Activated CD8-positive, alpha-beta T cell treated with anti-CD3 and anti-CD28 coated beads for 36 hours (primary cell): ENCODE results near the gene GSG1. TPM values are rescaled to one million over a fixed set of nuclear protein-coding genes. Genes with fewer than 3 reads are reported as not detected.

Experiments
- ATAC-seq: fragments of 200-7000 bp; cut with Tn5 transposase; one replicate; pipeline ENCODE4 v1.10.0; 2021; ENCODE audit warnings: mild to moderate bottlenecking, moderate library complexity
- CTCF ChIA-PET: fragments of 350-600 bp; sonication (Branson Sonifier 250); formaldehyde crosslinking; loops from one replicate; lab custom pipeline; 2021; ENCODE audit warnings: antibody characterized with exemption; lab: Charles Lee
- POLR2A ChIA-PET: fragments of 350-600 bp; sonication (Branson Sonifier 250); formaldehyde crosslinking; loops from one replicate; lab custom pipeline; 2021; ENCODE audit warnings: antibody characterized with exemption; lab: Charles Lee
- DNase-seq: peaks from one replicate; pipeline ENCODE4 v3.0.0-alpha.2; 2020
- H3K27ac Mint-ChIP-seq: one replicate; pipeline ENCODE4 v1.8.0; 2021; ENCODE audit warnings: mild to moderate bottlenecking, mixed read lengths
- H3K27me3 Mint-ChIP-seq: one replicate; pipeline ENCODE4 v1.8.0; 2021; ENCODE audit warnings: mixed read lengths
- H3K36me3 Mint-ChIP-seq: one replicate; pipeline ENCODE4 v1.8.0; 2021; ENCODE audit warnings: low read depth, mixed read lengths
- H3K4me1 Mint-ChIP-seq: one replicate; pipeline ENCODE4 v1.8.0; 2021; ENCODE audit warnings: low read depth, mixed read lengths
- H3K4me3 Mint-ChIP-seq: one replicate; pipeline ENCODE4 v1.8.0; 2021; ENCODE audit warnings: mild to moderate bottlenecking, moderate library complexity, mixed read lengths
- H3K9me3 Mint-ChIP-seq: one replicate; pipeline ENCODE4 v1.8.0; 2021; ENCODE audit warnings: mixed read lengths
- intact Hi-C: fragments of 100-400 bp; cut with micrococcal nuclease; formaldehyde crosslinking; loops from one replicate; pipeline ENCODE4 v1.10.0; 2022
- total RNA-seq, 2 experiments: library from RNA; stranded (reverse); gene quantifications; one replicate each; pipeline ENCODE4 v1.2.3, GENCODE V29; 2021
- TF ChIP-seq, protein P1 (sequence below): fragments of 200-600 bp; IDR thresholded peaks from one replicate; pipeline ENCODE4 v1.8.0; 2022; ENCODE audit warnings: antibody characterized with exemption, mild to moderate bottlenecking

The GSG1 gene
- total RNA-seq, 2 experiments from 2014 or later, result not detected

DNA sequence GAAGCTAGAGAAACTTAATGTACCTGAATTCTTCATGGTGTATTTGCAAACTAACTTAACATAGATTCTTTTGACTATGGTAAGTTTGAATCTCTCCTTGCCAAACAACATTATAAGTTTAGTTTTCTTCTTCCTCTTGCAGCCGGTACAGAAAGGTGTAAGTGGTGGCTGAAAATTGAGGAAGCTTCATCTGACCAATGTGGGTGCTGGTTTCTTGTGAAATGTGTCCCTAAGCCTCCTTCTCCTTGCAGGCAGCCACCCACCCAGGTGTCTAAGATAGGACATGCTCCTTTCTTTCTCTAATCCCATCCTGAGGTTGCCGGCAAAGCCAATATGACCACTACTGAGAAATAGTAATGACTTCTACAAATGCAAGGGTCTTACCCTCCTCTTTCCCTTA is 20.6 kb downstream of the GSG1 start:
- Mint-ChIP-seq H3K36me3 (peaks cover 18% of the 10 kb centered on the region), H3K4me1 (peaks cover 8% of the 10 kb centered on the region), H3K27me3 (no peaks in the 10 kb centered on the region), H3K27ac (no peak overlapping the region), H3K4me3 (no peak overlapping the region), H3K9me3 (no peaks in the 10 kb centered on the region)
- TF ChIP-seq, protein P1, sequence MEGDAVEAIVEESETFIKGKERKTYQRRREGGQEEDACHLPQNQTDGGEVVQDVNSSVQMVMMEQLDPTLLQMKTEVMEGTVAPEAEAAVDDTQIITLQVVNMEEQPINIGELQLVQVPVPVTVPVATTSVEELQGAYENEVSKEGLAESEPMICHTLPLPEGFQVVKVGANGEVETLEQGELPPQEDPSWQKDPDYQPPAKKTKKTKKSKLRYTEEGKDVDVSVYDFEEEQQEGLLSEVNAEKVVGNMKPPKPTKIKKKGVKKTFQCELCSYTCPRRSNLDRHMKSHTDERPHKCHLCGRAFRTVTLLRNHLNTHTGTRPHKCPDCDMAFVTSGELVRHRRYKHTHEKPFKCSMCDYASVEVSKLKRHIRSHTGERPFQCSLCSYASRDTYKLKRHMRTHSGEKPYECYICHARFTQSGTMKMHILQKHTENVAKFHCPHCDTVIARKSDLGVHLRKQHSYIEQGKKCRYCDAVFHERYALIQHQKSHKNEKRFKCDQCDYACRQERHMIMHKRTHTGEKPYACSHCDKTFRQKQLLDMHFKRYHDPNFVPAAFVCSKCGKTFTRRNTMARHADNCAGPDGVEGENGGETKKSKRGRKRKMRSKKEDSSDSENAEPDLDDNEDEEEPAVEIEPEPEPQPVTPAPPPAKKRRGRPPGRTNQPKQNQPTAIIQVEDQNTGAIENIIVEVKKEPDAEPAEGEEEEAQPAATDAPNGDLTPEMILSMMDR, result no peak
- intact Hi-C loops, result no loop called here
- CTCF ChIA-PET, result no interaction called here
- ATAC-seq (no peak), DNase-seq (no peak)
- POLR2A ChIA-PET, result no interaction called here

DNA sequence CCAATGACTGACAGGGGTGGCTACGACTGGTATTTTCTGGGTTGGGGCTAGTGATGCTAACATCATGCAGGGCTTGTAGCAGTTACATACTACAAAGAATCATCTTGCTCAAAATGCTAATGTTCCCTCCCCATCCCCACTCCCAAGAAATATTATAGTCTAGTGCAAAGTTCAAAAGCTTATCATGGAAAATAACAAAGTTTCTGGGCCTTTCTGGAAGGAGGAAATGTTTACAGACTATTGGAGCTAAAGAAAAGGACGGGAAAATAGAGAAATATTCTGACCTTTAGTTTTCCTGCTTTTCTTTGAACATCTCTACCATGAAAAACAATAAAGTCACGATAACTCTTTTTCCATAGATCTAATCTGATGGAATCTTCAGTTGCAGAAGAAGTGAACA is 23.2 kb downstream of the GSG1 start:
- intact Hi-C loops, result no loop called here
- ATAC-seq (no peak), DNase-seq (no peak)
- H3K27ac Mint-ChIP-seq, result no peak overlapping the region
- TF ChIP-seq, protein P1, result no peak
- H3K4me1 Mint-ChIP-seq, result peaks cover 3% of the 10 kb centered on the region
- no peaks in the 10 kb centered on the region for H3K9me3 Mint-ChIP-seq
- no peaks in the 10 kb centered on the region for H3K27me3 Mint-ChIP-seq
- H3K36me3 Mint-ChIP-seq, result peaks cover 24% of the 10 kb centered on the region
- CTCF ChIA-PET, result no interaction called here
- POLR2A ChIA-PET, result interaction anchor here (0.5 to 1.2 kb wide), 2 partner anchors 31 to 1660 kb away, joined by 3 read pairs; no protein-coding TSS in a partner anchor
- no peak overlapping the region for H3K4me3 Mint-ChIP-seq

DNA sequence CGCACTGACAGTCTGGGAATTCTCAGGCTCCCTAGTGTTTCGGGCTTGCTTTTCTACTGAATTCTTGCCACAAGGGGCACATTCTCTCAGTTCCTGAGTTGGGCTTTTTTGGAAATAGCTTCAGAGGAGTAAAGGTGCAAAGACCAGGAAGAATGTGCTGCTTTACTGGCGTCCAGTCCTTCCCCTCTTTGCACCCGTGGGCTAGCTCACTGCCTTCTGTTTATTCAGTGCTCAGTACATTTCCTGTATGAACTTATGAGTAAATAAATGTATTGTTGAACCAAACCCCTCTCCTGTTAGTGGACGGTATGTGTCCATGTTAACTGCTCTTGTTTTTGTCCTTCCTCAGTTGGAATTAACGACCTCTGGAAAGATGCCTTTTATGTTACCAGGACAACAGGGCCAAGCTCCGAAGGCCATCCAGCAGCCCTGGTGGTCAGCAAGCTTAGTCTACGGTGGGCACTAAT is 24.0 kb downstream of the GSG1 start:
- ChIA-PET CTCF (no interaction called here), POLR2A (interaction anchor here (1.2 kb wide), 1 partner anchor 30 kb away, joined by 3 read pairs; no protein-coding TSS in a partner anchor)
- intact Hi-C loops, result no loop called here
- peaks cover 24% of the 10 kb centered on the region for H3K36me3 Mint-ChIP-seq
- ATAC-seq, result no peak
- H3K4me3 Mint-ChIP-seq, result no peak overlapping the region
- TF ChIP-seq, protein P1, result no peak
- no peak overlapping the region for H3K27ac Mint-ChIP-seq
- no peaks in the 10 kb centered on the region for H3K4me1 Mint-ChIP-seq
- no peak for DNase-seq
- no peaks in the 10 kb centered on the region for H3K9me3 Mint-ChIP-seq
- no peaks in the 10 kb centered on the region for H3K27me3 Mint-ChIP-seq

DNA sequence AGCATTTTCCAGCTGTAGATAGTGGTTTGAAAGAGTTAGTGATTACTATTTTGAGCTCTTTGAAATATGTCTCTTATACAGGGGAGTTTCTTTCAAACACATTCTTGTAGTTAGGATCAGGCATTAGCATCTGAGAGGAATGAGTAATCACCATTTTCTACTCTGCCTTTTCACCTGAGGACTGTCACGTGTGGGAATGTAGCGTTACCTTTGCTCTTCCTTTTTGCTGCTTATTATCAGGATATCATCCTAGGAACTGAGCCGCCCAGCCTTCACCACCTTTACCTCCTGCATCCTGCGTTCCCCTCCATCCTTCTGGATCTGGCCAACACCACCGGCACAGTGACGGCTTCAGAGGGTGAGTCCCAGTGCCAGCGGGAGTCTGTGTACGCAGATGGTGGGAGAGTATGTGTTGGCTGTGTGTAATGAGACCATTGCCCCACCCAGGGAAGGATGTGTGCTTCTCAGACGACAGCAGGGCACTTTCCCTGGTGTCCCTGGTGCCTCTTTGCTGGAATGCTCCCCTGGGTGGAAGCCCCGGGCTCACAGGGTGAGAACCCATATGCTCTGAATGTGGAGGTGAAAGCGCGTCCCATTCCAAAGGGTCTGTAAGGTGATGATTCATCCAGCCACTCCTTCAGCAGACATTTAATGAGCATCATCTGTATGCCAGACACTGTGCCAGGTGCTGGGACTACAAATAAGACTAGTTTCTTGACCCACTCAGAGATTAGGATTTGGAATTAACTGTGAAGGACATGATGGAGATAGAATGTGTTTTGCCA is 27.5 kb downstream of the GSG1 start:
- POLR2A ChIA-PET, result no interaction called here
- no peaks in the 10 kb centered on the region for H3K4me1 Mint-ChIP-seq
- TF ChIP-seq, protein P1, result no peak
- peaks cover 25% of the 10 kb centered on the region for H3K36me3 Mint-ChIP-seq
- DNase-seq (no peak), ATAC-seq (no peak)
- CTCF ChIA-PET, result no interaction called here
- no peaks in the 10 kb centered on the region for H3K27me3 Mint-ChIP-seq
- intact Hi-C loops, result no loop called here
- H3K4me3 Mint-ChIP-seq, result no peak overlapping the region
- H3K9me3 Mint-ChIP-seq, result no peaks in the 10 kb centered on the region
- no peak overlapping the region for H3K27ac Mint-ChIP-seq

DNA sequence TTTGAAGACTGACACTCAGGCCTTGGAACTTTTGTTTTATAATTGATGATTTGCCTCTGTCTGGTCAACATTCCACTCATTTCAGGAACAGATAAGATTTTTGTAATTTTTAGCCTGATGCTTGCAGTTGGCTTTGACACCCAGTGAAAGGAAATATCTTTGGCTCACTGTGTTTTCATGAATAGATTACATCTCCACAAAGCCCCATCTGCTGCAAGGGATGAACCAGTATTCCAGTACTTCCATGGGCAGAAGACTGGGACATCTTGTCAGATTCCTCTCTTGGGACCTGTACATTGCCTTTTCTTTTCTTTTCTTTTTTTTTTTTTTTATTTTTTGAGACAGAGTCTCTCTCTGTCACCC is 28.4 kb downstream of the GSG1 start:
- Mint-ChIP-seq H3K9me3 (no peaks in the 10 kb centered on the region), H3K27me3 (no peaks in the 10 kb centered on the region), H3K36me3 (peaks cover 23% of the 10 kb centered on the region), H3K4me3 (no peak overlapping the region), H3K27ac (no peak overlapping the region), H3K4me1 (no peaks in the 10 kb centered on the region)
- CTCF ChIA-PET, result interaction anchor here (1.5 kb wide), 1 partner anchor 17 kb away, joined by 4 read pairs; no protein-coding TSS in a partner anchor
- ATAC-seq (no peak), DNase-seq (no peak)
- intact Hi-C loops, result no loop called here
- TF ChIP-seq, protein P1, result no peak
- POLR2A ChIA-PET, result no interaction called here
